ENCODE data around the gene ELMO3. TPM values are rescaled to one million over a fixed set of nuclear protein-coding genes. Genes with fewer than 3 reads are reported as not detected.

ELMO3 gene
- total and polyA plus RNA-seq, 2 of the 13 experiments (the other 11 are each of a cell fraction or from before 2014, with no cell fraction given) = 2.6 to 4.0 TPM

- TF ChIP-seq PRDM4 (CRISPR knock-in tag; IDR thresholded peaks at IDR 0.05; ENCODE audit: borderline replicate concordance) (no peak), BCL3 (CRISPR knock-in tag; IDR thresholded peaks at IDR 0.05) (no peak), ZNF878 (CRISPR knock-in tag; IDR thresholded peaks at IDR 0.05) (no peak), ZNF484 (CRISPR knock-in tag; IDR thresholded peaks at IDR 0.05; ENCODE audit: borderline replicate concordance, low read depth) (no peak), FOXA3 (CRISPR knock-in tag; IDR thresholded peaks at IDR 0.05) (no peak), ZNF407 (CRISPR knock-in tag; IDR thresholded peaks at IDR 0.05; ENCODE audit: not compliant biosample characterization) (no peak), ZNF20 (CRISPR knock-in tag; IDR thresholded peaks at IDR 0.05) (no peak), MAF1 (CRISPR knock-in tag; IDR thresholded peaks at IDR 0.05; ENCODE audit: borderline replicate concordance) (no peak), ATF5 (CRISPR knock-in tag; IDR thresholded peaks at IDR 0.05; ENCODE audit: low read depth) (no peak), NFAT5 (CRISPR knock-in tag; IDR thresholded peaks at IDR 0.05) (no peak)
Observed at GRCh38 chr16:67245186-67245585, 46.3 kb downstream of the ELMO3 start (continued).

Data from HepG2 (cell line).